GM19467 (cell line): Measurements from ENCODE around the gene CCL2.
"Not testable (repeated sequence)": the region's sequence is repeated elsewhere in the genome, so short reads cannot be mapped to it uniquely, and the experiment has no call there.

Experiments used
- ATAC-seq: cut with Tn5 transposase; IDR thresholded peaks from one replicate; pipeline ENCODE4 v1.9.1; 2021; ENCODE audit warnings: mild to moderate bottlenecking, moderate library complexity; ENCODE audit not compliant: unreplicated experiment

The CCL2 gene

DNA sequence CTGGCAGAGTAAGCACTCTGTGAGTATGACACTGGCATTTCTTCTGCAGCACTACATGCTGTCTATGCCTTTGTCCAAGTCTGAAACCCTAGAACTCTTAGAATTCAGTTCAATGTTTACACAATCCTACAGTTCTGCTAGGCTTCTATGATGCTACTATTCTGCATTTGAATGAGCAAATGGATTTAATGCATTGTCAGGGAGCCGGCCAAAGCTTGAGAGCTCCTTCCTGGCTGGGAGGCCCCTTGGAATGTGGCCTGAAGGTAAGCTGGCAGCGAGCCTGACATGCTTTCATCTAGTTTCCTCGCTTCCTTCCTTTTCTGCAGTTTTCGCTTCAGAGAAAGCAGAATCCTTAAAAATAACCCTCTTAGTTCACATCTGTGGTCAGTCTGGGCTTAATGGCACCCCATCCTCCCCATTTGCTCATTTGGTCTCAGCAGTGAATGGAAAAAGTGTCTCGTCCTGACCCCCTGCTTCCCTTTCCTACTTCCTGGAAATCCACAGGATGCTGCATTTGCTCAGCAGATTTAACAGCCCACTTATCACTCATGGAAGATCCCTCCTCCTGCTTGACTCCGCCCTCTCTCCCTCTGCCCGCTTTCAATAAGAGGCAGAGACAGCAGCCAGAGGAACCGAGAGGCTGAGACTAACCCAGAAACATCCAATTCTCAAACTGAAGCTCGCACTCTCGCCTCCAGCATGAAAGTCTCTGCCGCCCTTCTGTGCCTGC is at the start of gene CCL2:
TSS of gene CCL2 (plus strand) at position 635 of the 730 bp plus-strand sequence. CDS start at position 700, 65 bp downstream.
- no peak for ATAC-seq

DNA sequence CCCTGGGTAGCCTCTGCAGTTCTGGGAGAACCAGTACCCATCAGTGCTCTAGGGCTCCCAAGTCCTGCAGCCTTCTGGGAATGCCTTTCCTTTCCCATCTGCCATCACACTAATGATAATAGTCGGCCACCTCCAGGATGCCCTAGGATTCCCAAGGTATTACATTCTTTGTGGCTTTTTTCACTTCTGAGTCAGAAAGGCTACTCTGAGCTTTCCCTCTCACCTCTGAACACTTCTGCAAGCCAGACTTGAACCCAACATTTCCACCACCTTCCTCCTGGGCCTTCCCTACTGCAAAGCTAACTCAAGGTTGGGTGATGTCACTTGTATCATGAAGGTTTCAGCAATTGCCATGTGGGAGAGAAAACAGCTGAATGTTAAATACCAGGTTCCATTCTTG is 49.7 kb upstream of the CCL2 start:
- no peak for ATAC-seq

DNA sequence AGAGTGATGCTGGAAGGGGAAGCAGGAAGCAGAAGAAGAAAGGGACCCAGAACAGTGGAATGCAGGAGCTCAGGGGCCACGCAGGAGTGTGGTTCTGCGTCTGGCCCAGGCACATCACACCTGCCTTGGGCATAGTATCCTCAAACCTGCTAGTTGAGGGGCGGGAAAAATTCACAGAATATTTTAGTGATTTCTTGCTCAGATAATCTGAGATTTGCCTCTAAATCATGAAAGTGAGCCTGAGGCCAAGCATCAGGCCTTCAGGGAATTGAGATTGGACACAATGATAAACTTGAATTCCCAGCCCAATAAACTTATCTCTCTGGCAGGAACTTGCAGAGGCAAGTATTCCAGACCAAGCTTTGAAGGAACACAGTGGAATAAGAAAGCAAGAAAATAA is 48.5 kb upstream of the CCL2 start:
- ATAC-seq: no peak

DNA sequence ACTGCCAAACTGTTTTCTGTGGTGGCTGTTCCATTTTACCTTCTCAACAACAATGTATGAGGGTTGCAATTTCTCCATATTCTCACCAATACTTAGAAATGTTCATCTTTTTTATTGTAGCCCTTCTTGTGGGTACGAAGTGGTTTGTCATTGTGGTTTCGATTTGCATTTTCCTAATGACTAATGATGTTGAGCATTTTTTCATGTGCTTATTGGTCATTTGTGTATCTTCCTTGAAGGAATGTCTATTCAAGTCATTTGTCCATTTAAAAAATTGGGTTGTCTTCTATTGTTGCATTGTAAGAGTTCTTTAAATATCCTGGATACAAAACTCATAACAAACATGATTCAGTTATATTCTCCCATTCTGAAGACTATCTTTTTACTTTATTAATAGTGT is 47.5 kb upstream of the CCL2 start:
- no peak for ATAC-seq

DNA sequence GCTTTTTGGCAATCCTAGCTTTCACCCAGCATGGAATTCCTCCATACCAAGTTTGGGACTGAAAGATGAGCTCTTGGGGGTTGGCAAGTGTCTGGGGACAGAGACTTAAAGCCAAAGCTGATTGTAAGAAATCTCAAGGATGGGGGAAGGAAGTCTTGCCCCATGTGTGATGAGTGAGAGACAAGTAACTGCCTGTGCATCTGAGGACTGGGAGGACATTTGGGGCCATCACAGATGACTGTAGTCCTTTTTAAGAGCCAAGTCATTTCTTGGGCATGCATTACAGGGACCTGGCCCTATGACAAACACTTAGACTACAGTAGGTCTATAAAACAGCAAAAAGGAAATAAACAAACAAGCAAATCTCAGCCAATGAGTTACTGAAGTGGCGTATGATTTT is 36.3 kb upstream of the CCL2 start:
- ATAC-seq: no peak

DNA sequence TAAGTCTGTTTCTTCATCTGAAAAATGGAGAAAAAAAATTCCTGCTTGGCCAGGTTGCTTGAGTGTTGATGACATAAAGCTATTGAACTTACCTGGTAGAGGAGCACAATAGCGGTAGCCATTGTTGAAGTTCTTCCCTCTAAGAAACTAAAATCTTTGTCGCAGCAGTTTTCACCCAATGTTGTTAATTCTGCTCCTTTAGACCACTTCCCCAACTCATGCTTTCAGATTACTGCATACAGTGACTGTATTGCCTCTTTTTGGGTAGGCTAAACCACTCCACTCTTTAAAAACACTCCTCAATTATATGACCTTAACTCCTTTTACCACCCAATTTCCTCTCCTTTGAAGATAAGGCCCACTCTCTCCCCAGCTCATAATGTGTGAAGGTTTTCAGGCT is 35.7 kb upstream of the CCL2 start:
- no peak for ATAC-seq

DNA sequence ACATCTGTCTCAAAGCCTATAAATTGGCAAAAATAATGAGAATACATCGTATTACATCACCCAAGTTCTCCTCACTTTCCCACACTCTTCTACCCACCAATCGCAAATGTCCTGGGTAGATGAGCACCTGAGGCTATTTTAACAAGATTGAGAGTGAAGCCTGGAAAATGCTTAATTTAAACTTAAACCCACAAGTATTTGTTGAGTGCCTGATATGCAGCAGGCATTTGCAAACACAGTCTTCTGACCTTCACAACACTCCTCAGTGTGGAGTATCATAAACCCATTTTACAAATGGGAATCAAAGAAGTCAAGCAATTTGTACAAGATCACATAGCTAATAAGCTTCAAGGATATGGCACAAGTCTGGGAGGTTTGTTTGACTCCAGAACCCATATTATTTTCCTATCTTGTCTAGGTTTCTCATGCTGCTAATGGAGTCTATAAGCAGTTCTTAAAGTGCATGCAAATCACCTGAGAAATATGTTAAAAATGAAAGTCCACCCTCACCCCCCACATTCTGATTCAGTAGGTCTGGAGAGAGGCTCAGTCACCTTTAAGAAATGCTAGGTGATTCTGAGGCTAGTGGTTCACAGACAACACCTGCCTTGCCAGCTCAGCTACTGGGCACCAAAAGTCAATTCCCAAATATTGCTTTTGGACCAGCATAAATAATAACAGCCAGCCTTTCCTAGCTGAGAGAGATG is 34.9 kb upstream of the CCL2 start:
- ATAC-seq: no peak

DNA sequence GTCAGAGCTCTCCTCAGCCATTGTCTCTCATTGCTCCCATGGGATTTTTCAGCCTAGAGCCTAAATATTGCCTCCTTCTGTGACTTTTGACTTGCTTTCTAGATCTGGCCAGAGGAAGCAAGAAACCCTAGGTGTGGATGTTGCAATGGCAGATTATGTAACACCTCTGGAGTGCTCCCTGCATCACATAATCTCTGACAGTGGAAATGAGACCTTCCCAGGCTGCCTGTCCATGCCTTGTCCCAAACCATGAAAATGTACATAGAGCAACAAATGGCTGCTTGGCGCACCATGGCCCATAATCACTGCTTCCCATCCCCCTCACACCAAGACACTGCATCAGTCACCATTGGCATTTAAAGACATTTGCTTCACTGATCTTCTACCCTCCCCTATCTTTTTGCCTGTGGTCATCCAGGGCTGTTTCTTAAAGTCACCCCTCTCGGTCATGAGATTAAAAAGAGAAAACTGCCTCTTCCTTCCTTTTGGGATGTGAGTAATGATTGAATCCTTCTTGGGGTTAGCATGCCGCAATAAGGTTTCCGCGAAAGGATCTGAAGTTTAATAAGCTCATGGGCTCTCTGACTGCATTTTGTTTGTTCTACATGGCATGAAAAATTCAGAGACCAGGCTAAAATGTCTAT is 34.2 kb upstream of the CCL2 start:
- ATAC-seq: no peak

DNA sequence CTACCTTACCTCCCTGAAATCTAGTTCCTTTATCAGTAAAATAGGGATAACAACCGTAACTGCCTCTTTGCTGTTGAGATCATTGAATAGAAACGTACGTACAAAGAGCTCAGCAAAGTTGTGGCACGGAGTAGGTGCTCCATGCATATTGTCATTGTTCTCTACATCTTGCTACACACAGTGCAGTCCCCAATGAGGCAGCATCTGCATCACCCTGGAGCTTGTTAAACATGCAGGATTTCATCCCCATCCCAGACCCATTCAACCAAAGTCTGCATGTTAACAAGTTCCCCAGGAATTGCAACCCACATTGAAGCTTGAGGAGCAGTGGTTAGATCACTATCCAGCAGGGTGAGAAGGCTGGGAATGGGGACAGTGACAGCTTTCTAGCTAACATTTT is 33.7 kb upstream of the CCL2 start:
- no peak for ATAC-seq

DNA sequence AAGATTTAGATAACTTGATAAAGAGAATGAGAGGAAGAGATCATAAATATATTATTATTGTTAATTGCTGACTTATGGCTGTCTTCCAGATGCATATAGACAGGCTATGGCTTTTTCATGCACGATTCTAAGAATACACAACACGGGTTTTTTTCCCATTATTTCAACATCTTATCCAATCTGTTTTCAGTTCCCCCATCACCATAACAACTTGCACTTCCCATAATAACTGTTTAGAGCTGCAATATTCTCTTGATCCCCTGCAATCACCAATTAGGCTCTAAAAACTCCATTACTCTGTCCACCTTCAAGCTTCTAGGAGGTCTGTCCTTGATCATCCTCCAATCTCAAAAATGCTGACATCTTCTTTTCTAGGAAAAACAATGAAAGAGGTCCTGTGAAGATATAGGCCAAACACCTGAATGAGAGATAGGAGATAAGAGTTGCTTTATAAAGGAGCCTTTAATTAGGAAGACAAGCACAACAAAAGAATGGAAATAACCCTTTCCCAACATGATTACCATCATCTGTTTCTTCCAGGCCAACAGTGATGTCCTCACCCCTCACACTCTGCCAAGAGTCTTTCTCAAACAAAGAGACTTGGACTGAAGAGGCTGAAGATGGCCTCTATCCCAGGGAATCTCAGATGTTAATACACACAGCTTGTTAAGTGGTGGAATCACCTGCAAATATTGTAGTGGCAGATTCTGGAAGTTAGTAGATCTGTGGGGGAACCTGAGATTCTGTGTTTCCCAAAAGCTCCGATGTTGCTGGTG is 32.2 kb upstream of the CCL2 start:
- no peak for ATAC-seq

DNA sequence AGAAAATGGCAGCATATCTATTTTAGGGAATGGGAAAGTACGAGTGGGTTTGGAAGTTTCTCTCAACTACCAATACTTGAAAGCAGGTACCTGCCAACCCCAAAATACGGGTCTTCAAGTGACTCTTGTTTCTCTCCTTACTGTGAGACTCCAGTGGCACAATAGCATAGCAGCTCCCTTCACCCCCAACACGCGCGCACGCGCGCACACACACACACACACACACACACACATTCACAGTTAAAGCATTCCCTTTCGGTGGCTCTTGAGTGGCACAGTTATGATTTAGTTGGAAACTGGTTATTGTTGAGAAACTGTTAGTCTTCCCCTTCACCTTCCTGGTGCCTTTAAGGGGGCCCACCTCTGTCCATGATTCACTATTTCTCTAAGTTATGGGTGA is 30.0 kb upstream of the CCL2 start:
- ATAC-seq: no peak

DNA sequence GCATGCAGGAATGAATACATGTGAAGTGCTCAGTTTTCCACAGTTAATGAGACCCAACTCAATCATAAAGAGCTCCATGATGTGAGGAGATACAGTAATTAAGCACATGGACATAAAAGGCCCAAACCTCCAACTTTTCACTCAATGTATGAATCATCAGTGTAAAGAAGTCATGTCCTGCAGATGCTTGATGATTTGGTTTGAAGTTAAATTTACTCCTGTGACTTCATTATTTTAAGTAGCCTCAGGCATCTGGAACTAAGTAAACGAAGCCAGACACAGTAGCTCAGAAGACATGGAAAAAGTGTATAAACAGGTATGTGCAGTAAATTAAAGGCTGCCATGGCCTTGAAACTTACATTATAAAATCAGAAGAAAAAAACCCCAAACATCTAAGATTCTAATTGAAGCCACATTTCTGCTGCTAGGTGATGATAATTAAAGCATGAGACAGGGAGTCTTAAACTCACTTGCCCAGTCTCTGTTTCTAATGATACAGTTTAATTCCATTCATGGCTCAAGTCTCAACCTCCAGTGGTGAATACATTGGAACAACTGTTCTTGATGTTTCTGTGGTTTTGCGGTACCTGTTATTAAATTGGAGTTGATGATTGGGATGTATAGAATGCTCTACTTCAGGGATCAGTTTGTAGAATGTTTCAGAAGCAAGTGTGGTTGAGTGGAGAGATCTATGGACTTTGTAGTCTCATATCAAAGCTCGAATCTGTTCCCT is 28.9 kb upstream of the CCL2 start:
- no peak for ATAC-seq

DNA sequence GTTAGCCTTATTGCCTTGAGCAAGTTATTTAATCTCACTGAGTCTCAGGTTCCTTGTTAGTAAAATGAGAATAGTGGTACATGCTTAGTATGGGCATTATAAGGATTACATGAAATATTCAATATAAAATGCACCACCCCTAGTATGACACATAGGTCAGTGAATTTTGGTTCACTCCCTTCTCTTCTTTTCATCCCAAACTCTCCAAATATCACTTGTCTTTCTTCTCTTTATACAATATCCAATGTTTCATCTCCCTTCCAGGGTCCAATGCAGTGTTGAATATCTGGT is 28.4 kb upstream of the CCL2 start:
- ATAC-seq: no peak

DNA sequence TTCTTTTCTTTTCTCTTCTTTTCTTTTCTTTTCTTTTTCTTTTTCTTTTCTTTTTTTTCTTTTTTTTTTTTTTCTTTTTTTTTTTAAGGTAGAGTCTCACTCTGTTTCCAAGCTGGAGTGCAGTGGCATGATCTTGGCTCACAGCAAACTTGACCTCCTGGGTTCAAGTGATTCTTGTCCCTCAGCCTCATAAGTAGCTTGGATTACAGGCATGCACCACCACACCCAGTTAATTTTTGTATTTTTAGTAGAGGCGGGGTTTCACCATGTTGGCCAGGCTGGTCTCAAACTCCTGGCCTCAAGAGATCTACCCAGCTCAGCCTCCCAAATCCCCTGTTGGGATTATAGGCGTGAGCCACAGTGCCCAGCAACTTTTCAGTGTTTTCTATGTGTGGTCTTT is 27.8 kb upstream of the CCL2 start:
- ATAC-seq: not testable (repeated sequence)

DNA sequence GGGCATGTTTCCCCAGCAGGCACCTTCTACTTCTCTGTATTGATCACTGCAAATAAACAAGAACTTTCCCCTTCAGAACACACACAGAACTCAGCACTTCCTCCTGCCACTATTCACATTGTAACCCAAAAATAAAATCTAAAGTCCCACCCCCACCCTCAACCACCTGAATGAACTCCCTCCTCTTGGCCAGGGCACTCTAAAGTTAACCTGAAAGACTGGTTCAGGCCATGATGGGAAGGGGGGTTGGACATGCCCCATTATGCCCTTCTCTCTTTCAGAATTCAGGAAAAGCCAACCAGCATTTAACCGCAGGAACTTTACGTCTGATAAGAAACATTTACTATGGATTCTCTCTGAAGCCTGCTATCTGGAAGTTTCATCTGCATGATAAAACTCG is 27.4 kb upstream of the CCL2 start:
- ATAC-seq: no peak

DNA sequence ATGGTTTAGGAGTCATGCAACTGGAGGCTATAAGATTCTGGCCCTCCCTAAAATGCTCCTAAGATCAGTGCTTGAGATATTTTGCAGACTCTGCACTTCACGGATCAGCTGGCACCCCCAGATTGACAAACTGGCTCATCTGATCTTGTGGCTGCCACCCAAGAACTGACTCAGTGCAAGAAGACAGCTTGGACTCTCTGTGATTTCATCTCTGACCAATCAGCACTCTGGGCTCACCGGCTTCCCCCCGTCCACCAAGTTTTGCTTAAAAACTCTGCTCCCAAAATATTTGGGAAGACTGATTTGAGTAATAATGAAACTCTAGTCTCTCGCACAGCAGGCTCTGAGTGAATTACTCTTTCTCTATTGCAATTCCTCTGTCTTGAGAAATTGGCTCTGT is 26.3 kb upstream of the CCL2 start:
- no peak for ATAC-seq

DNA sequence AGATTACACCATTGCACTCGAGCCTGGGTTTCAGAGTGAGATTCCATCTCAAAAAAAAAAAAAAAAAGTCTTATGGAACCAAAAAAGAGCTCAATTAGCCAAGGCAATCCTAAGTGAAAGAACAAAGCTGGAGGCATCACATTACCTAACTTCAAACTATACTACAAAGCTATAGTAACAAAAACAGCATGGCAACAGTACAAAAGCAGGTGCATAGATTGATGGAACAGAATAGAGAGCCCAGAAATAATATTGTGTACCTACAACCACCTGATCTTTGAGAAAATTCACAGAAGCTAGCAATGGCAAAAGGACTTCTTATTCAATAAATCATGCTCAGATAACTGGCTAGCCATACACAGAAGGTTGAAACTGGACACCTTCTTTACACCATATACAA is 24.7 kb upstream of the CCL2 start:
- ATAC-seq: no peak

DNA sequence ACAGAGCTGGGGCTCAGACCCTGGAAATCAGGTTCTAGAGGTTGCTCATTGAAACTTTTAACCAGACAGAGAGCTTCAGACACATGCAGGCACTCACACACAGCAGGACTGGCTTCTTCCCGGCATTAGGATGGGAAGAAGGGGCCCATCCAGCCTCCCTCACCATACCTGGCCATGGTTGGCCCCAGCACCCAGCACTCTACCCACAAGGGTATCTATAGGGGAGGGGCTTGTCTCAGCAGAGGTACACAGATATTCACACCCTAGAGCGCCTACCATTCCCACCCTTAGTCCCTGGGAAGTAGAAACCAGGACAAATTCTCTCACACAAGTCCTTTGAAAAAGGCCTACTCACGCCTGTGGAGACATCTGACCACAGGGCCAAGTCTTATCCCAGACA is 20.5 kb upstream of the CCL2 start:
- no peak for ATAC-seq

DNA sequence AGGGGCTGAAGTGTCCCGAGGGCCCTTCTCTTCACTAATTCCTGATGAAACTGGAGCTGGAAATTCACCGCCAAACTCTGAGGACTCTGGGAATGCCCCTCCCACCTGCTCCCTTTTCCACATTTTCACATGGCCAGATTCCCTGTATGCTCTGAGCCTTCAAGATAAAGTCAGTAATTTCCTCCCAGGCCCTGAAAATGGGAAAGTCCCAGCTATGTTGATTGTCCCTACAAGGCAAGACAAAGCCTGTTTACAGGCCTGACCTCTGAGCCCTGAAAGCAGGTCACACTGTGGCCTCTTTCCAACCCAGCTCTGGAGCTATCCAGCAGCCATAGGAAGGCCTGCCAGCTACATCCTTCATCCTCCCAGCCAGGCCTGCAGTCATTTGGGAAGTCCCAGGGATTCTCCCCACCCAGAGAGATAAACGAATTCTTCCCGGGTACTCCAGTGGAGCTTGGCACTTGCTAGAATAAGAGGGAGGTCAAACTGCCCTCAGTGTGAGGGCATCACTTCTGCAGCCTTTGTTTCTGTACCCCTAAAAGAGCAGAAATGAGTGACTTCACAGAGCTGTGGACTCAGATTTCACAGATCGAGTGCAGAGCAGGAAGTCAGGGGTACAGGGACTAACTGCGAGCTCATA is 19.6 kb upstream of the CCL2 start:
- ATAC-seq: no peak

DNA sequence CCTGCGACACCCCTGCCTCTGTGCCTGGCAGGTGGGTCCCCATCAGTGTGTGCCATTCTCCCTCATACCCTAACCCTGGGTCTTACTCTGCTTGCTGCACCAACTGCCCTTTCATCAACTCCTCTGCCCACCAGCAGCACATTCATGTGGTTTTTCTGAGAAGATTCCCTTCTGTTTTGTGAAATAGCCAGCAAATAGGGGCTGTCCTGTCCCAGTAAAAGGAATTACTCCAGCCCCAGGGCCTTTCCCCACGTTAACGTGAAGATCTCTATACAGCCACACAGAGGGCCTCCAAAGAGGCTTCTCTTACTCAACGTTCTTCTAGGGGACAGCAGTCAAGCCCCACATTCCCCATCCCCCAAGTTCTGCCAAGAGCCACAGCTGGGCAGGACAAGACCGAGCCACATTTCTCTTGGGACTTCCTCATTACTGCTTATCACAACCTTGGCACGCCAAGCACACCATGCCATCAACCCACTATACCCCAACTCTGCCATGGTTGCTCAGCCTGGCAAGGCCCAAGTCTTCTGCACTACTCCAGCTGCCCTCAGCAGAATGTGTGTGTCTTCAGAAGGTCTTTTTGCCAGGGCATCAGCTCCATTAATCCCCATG is 18.7 kb upstream of the CCL2 start:
- ATAC-seq: no peak
